Caco-2 (cell line): ENCODE data around the gene CKLF. TPM values are rescaled to one million over a fixed set of nuclear protein-coding genes. Genes with fewer than 3 reads are reported as not detected.

Experiments
- BruUV-seq: library from RNA; stranded (reverse); fragments of 400-500 nt; replicated peaks from 2 replicates; lab custom pipeline; 2021; lab: Mats Ljungman, UMichigan
- CTCF ChIA-PET: fragments of 300-600 bp; sonication (Branson Sonifier 250); formaldehyde crosslinking; loops from one replicate; lab custom pipeline; 2022; ENCODE audit warnings: antibody characterized with exemption; lab: Charles Lee
- POLR2A ChIA-PET: fragments of 300-600 bp; sonication (Branson Sonifier 250); formaldehyde crosslinking; loops from one replicate; lab custom pipeline; 2022; ENCODE audit warnings: antibody characterized with exemption; lab: Charles Lee
- DNase-seq, 2 experiments: peaks; one replicate each; pipeline versions ENCODE4 v3.0.0 to v3.0.0-alpha.2; 2020 to 2022
- H3K27me3 ChIP-seq: replicated peaks from 2 replicates; pipeline ENCODE4 v1.6.0; 2011; ENCODE audit warnings: low read length; ENCODE audit not compliant: control insufficient read depth, insufficient read depth
- H3K36me3 ChIP-seq: 2 replicates; pipeline ENCODE4 v1.5.1; 2011; ENCODE audit warnings: low read length; ENCODE audit not compliant: control insufficient read depth, insufficient read depth
- H3K4me1 ChIP-seq: fragments of 250-450 bp; sonication (Bioruptor Pico); 2 replicates; pipeline ENCODE4 v1.5.1; 2020; ENCODE audit warnings: mild to moderate bottlenecking
- H3K4me3 ChIP-seq: 2 replicates; pipeline ENCODE4 v1.5.1; 2011; ENCODE audit warnings: low read depth, mild to moderate bottlenecking, control low read depth, low read length
- H3K9me3 ChIP-seq: fragments of 250-450 bp; sonication (Bioruptor Pico); 2 replicates; pipeline ENCODE4 v1.5.1; 2020; ENCODE audit warnings: mild to moderate bottlenecking, moderate library complexity
- H3K27ac Mint-ChIP-seq: one replicate; pipeline ENCODE4 v1.8.0; 2022; ENCODE audit warnings: mixed read lengths; ENCODE audit not compliant: unreplicated experiment
- H3K27me3 Mint-ChIP-seq: one replicate; pipeline ENCODE4 v1.8.0; 2022; ENCODE audit warnings: mixed read lengths; ENCODE audit not compliant: insufficient read depth, unreplicated experiment
- H3K36me3 Mint-ChIP-seq: one replicate; pipeline ENCODE4 v1.8.0; 2022; ENCODE audit warnings: mild to moderate bottlenecking, mixed read lengths; ENCODE audit not compliant: insufficient read depth, unreplicated experiment
- H3K4me1 Mint-ChIP-seq: one replicate; pipeline ENCODE4 v1.8.0; 2022; ENCODE audit warnings: low read depth, mixed read lengths; ENCODE audit not compliant: unreplicated experiment
- H3K4me3 Mint-ChIP-seq: one replicate; pipeline ENCODE4 v1.8.0; 2022; ENCODE audit warnings: mild to moderate bottlenecking, moderate library complexity, mixed read lengths; ENCODE audit not compliant: unreplicated experiment
- H3K9me3 Mint-ChIP-seq: one replicate; pipeline ENCODE4 v1.8.0; 2022; ENCODE audit warnings: mixed read lengths; ENCODE audit not compliant: unreplicated experiment
- intact Hi-C: fragments of 100-400 bp; cut with micrococcal nuclease; formaldehyde crosslinking; loops from one replicate; pipeline ENCODE4 v1.10.0; 2022; ENCODE audit not compliant: unreplicated experiment
- total RNA-seq: library from RNA; stranded (reverse); gene quantifications from 2 replicates; pipeline ENCODE4 v1.2.3, GENCODE V29; 2022
- TF ChIP-seq, protein P1 (sequence below), 2 experiments: fragments of 200-600 bp in 1 of 2; IDR thresholded peaks; 1 replicate in 1 of 2; 2 replicates in 1 of 2; pipeline versions ENCODE4 v1.5.1 to v1.8.0; 2011 to 2022; ENCODE audit warnings: antibody characterized with exemption in 1 of 2, control low read depth in 1 of 2, inconsistent platforms in 1 of 2, low read depth in 1 of 2, low read length in 1 of 2, mild to moderate bottlenecking in 1 of 2, moderate library complexity in 1 of 2; ENCODE audit not compliant: insufficient read depth in 1 of 2, severe bottlenecking in 1 of 2, unreplicated experiment in 1 of 2

Gene CKLF
- total RNA-seq, 1 experiment from 2014 or later: 103 TPM

DNA sequence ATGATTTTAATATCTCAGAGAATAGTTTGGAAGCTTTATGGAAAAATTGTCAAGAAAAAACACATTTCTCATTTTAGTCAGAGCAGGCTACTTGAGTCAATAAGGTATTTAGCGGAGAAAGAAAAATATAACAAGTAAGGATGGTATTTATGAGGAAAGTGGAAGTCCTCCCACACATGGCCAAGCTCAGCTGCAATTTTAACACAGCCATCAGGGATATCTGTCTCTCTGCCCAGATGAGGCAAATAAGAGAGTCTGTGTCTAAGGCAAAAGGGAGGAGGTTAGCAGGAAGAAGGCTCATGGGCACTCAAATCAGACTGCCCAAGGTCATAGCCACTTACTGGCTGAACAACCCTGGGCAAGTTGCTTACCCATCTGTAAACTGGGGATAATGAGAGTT, 21.7 kb downstream of the CKLF start:
- no peaks in the 10 kb centered on the region for H3K9me3 Mint-ChIP-seq
- DNase-seq: no peak
- H3K36me3 Mint-ChIP-seq: no peaks in the 10 kb centered on the region
- CTCF ChIA-PET: interaction anchor here (0.6 to 2.5 kb wide), 2 partner anchors 15 to 34 kb away, joined by 3 to 7 read pairs; no protein-coding TSS in a partner anchor
- no peaks in the 10 kb centered on the region for H3K27me3 ChIP-seq
- TF ChIP-seq, protein P1, sequence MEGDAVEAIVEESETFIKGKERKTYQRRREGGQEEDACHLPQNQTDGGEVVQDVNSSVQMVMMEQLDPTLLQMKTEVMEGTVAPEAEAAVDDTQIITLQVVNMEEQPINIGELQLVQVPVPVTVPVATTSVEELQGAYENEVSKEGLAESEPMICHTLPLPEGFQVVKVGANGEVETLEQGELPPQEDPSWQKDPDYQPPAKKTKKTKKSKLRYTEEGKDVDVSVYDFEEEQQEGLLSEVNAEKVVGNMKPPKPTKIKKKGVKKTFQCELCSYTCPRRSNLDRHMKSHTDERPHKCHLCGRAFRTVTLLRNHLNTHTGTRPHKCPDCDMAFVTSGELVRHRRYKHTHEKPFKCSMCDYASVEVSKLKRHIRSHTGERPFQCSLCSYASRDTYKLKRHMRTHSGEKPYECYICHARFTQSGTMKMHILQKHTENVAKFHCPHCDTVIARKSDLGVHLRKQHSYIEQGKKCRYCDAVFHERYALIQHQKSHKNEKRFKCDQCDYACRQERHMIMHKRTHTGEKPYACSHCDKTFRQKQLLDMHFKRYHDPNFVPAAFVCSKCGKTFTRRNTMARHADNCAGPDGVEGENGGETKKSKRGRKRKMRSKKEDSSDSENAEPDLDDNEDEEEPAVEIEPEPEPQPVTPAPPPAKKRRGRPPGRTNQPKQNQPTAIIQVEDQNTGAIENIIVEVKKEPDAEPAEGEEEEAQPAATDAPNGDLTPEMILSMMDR (IDR thresholded peaks at IDR 0.05; ENCODE audit: insufficient read depth in 1 of 2, low read depth in 1 of 2, low read length in 1 of 2, severe bottlenecking in 1 of 2, unreplicated experiment in 1 of 2): no peak
- H3K4me3 ChIP-seq: no peak overlapping the region
- H3K27me3 Mint-ChIP-seq: no peaks in the 10 kb centered on the region
- no peaks in the 10 kb centered on the region for H3K36me3 ChIP-seq
- H3K4me1 ChIP-seq: no peaks in the 10 kb centered on the region
- intact Hi-C loops: no loop called here
- no TSS peak for BruUV-seq
- H3K4me1 Mint-ChIP-seq: no peaks in the 10 kb centered on the region
- no peaks in the 10 kb centered on the region for H3K9me3 ChIP-seq
- H3K4me3 Mint-ChIP-seq: no peak overlapping the region
- H3K27ac Mint-ChIP-seq: no peak overlapping the region
- POLR2A ChIA-PET: no interaction called here

DNA sequence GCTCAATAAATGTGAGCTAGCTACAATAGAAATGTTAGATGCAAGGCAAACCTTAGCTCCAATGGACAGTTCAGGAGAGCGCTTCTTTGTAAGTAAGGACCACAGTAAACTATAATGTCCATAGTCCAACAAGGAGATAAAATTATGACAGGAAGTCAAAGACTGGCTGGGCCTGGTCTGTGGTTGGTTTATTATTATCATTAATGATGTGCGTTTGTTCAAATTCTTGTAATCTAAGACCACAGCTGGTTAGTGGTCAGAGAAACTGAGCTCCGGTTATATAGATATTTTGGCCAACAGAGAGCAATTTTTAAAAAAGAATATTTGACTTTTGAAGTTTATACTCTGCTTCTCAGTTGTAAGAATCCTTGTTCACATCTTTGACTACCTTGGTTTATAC, 22.2 kb downstream of the CKLF start:
- no peaks in the 10 kb centered on the region for H3K4me1 Mint-ChIP-seq
- no TSS peak for BruUV-seq
- no peaks in the 10 kb centered on the region for H3K27me3 ChIP-seq

DNA sequence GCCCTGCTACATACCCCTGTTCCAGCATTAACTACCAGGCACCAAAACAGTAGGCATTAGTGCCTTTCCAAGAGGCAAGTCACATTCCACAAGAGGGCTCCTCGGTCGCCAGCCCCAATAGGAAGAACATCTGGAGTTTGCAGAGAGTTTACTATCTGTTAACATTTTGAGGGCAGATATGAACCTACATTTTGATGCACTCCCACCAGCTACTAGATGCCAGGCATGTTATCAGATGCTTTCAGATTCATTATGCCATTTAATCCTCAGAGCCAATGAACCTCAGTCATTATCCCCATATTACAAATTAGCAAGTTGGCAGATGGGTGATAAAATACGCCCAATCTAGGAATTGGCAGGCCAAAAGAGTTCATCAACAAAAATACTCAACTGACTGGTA, 22.7 kb downstream of the CKLF start:
- Mint-ChIP-seq H3K27me3 (no peaks in the 10 kb centered on the region), H3K27ac (no peak overlapping the region), H3K36me3 (no peaks in the 10 kb centered on the region), H3K4me3 (no peak overlapping the region), H3K9me3 (no peaks in the 10 kb centered on the region), H3K4me1 (no peaks in the 10 kb centered on the region)
- Histone ChIP-seq H3K9me3 (no peaks in the 10 kb centered on the region), H3K36me3 (no peaks in the 10 kb centered on the region), H3K4me1 (no peaks in the 10 kb centered on the region), H3K4me3 (no peak overlapping the region), H3K27me3 (no peaks in the 10 kb centered on the region)
- CTCF ChIA-PET: interaction anchor here (2.5 kb wide), 1 partner anchor 33 kb away, joined by 7 read pairs; no protein-coding TSS in a partner anchor
- TF ChIP-seq, protein P1 (IDR thresholded peaks at IDR 0.05; ENCODE audit: insufficient read depth in 1 of 2, low read depth in 1 of 2, low read length in 1 of 2, severe bottlenecking in 1 of 2, unreplicated experiment in 1 of 2): no peak
- BruUV-seq: no TSS peak
- intact Hi-C loops: no loop called here
- DNase-seq: no peak
- POLR2A ChIA-PET: no interaction called here

More for the DNA sequence above, 22.2 kb downstream of the CKLF start:
- ChIA-PET POLR2A (no interaction called here), CTCF (interaction anchor here (2.5 kb wide), 1 partner anchor 34 kb away, joined by 7 read pairs; no protein-coding TSS in a partner anchor)
- TF ChIP-seq, protein P1 (IDR thresholded peaks at IDR 0.05; ENCODE audit: insufficient read depth in 1 of 2, low read depth in 1 of 2, low read length in 1 of 2, severe bottlenecking in 1 of 2, unreplicated experiment in 1 of 2): no peak
- H3K9me3 ChIP-seq: no peaks in the 10 kb centered on the region
- H3K4me3 ChIP-seq: no peak overlapping the region
- H3K4me1 ChIP-seq: no peaks in the 10 kb centered on the region
- no peak for DNase-seq
- Mint-ChIP-seq H3K9me3 (no peaks in the 10 kb centered on the region), H3K27ac (no peak overlapping the region), H3K4me3 (no peak overlapping the region), H3K36me3 (no peaks in the 10 kb centered on the region), H3K27me3 (no peaks in the 10 kb centered on the region)
- intact Hi-C loops: no loop called here
- H3K36me3 ChIP-seq: no peaks in the 10 kb centered on the region
